ENCODE data around the gene OSBP.

GRCh38 chr11:59573216-59573615, 42.4 kb downstream of the OSBP start:
- TF ChIP-seq CTCF (IDR thresholded peaks at IDR 0.05) (no peak), POLR2AphosphoS5 (IDR thresholded peaks at IDR 0.05) (no peak), POLR2A (IDR thresholded peaks at IDR 0.05) (no peak), EP300 (IDR thresholded peaks at IDR 0.05) (no peak)

Measured in stomach (tissue), 4 donors.